Lung (tissue), 12 donors: ENCODE data around the gene CHRND. TPM values are rescaled to one million over a fixed set of nuclear protein-coding genes. Genes with fewer than 3 reads are reported as not detected.

Source experiments
- ATAC-seq: fragments of 200-7000 bp; cut with Tn5 transposase; one replicate; pipeline ENCODE4 v1.9.1; 2020; ENCODE audit warnings: moderate number of reproducible peaks; ENCODE audit not compliant: insufficient read depth, low FRiP score
- DNase-seq, 3 donors: peaks; one replicate each; pipeline ENCODE4 v3.0.0-alpha.2; 2013 to 2017
- H3K27ac ChIP-seq, 2 donors: one replicate each; pipeline ENCODE4 v1.5.1; 2013; ENCODE audit warnings: mild to moderate bottlenecking in 2 of 2, moderate library complexity in 2 of 2, control low read depth in 1 of 2, inconsistent platforms in 1 of 2, low read depth in 1 of 2, low read length in 1 of 2
- H3K27me3 ChIP-seq, 3 donors: one replicate each; pipeline ENCODE4 v1.5.1; 2013; ENCODE audit warnings: low read length in 2 of 3; ENCODE audit not compliant: control insufficient read depth in 3 of 3, insufficient read depth in 3 of 3
- H3K36me3 ChIP-seq, 4 donors: one replicate each; pipeline ENCODE4 v1.5.1; 2013; ENCODE audit warnings: low read length in 4 of 4, mild to moderate bottlenecking in 1 of 4, moderate library complexity in 1 of 4; ENCODE audit not compliant: control insufficient read depth in 4 of 4, insufficient read depth in 4 of 4
- H3K4me1 ChIP-seq, 5 donors: one replicate each; pipeline ENCODE4 v1.5.1; 2013; ENCODE audit warnings: low read length in 5 of 5, mild to moderate bottlenecking in 2 of 5, moderate library complexity in 1 of 5; ENCODE audit not compliant: control insufficient read depth in 5 of 5, insufficient read depth in 5 of 5
- H3K4me3 ChIP-seq: one replicate; pipeline ENCODE4 v1.5.1; 2013; ENCODE audit warnings: mild to moderate bottlenecking, control low read depth, moderate library complexity
- H3K9ac ChIP-seq, 2 donors: one replicate each; pipeline ENCODE4 v1.5.1; 2013; ENCODE audit warnings: low read length in 2 of 2, control low read depth in 1 of 2; ENCODE audit not compliant: insufficient read depth in 1 of 2
- H3K9me3 ChIP-seq, 4 donors: one replicate each; pipeline ENCODE4 v1.5.1; 2013; ENCODE audit warnings: low read length in 3 of 4, mild to moderate bottlenecking in 1 of 4, moderate library complexity in 1 of 4; ENCODE audit not compliant: control insufficient read depth in 4 of 4, insufficient read depth in 3 of 4
- WGBS, 2 donors: extraction: QIAGEN DNeasy Blood & Tissue Kit; methylation state at CpG; one replicate each; pipeline ENCODE4 v1.1.7; 2013; 5-methylcytosine and 5-hydroxymethylcytosine counted together
- polyA plus RNA-seq, 2 donors: library from polyadenylated mRNA; stranded (reverse); fragments of 200-250 nt; gene quantifications; one replicate each; pipeline ENCODE4 v1.2.1, GENCODE V29; 2013
- total RNA-seq, 2 donors: library from RNA; depleted of rRNA in 1 of 2; stranded (reverse); fragments of >200 nt in 1 of 2; gene quantifications; one replicate each; pipeline ENCODE4 v1.2.1, GENCODE V29; 2014 to 2021
- TF ChIP-seq, protein P1 (sequence below): IDR thresholded peaks from 2 replicates; pipeline ENCODE4 v1.5.1; 2012; ENCODE audit warnings: mild to moderate bottlenecking; ENCODE audit errors: control extremely low read depth, extremely low read depth
- donor health status: control.
- donor health status: control.
- donor health status: Bipolar disorder and iron deficiency.
- donor health status: healthy.
- donor health status: DM: yes; HTN: yes; CAD: no.

The CHRND gene
- total and polyA plus RNA-seq, 4 donors: not detected

DNA sequence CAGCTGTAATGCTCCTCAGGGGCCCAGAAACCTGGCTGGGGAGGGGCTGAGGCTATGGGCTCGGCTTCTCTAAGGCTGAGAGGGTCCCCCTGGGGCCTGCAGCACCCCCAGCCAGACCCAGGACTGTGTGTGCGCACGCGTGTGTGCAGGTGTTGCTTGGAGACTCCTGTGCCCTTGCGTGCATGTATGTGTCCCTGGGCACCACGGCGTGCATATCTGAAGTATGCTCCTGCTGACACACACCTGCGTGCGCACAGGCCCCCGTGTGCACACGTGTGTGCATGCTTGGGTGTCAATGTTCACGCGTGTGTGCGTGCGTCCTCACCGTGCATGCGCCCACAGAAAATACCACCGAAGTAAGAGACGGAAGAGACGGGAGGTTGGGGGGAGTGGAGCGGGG lies 23.4 kb upstream of the CHRND start:
- H3K27me3 ChIP-seq: peaks cover 0 to 40% (median 26%) of the 10 kb centered on the region in 3 donors
- H3K4me3 ChIP-seq: no peak overlapping the region
- DNase-seq: no peak
- H3K4me1 ChIP-seq: peaks cover 0 to 8% (median 0%) of the 10 kb centered on the region in 5 donors
- TF ChIP-seq, protein P1, sequence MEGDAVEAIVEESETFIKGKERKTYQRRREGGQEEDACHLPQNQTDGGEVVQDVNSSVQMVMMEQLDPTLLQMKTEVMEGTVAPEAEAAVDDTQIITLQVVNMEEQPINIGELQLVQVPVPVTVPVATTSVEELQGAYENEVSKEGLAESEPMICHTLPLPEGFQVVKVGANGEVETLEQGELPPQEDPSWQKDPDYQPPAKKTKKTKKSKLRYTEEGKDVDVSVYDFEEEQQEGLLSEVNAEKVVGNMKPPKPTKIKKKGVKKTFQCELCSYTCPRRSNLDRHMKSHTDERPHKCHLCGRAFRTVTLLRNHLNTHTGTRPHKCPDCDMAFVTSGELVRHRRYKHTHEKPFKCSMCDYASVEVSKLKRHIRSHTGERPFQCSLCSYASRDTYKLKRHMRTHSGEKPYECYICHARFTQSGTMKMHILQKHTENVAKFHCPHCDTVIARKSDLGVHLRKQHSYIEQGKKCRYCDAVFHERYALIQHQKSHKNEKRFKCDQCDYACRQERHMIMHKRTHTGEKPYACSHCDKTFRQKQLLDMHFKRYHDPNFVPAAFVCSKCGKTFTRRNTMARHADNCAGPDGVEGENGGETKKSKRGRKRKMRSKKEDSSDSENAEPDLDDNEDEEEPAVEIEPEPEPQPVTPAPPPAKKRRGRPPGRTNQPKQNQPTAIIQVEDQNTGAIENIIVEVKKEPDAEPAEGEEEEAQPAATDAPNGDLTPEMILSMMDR: no peak
- H3K36me3 ChIP-seq: no peaks in the 10 kb centered on the region
- 12 to 15% methylated on average over 20 of the region's 21 CpGs for WGBS, 2 donors
- H3K9ac ChIP-seq: no peak overlapping the region
- H3K9me3 ChIP-seq: peaks cover 0 to 4% (median 0%) of the 10 kb centered on the region in 4 donors
- H3K27ac ChIP-seq: no peak overlapping the region
- no peak for ATAC-seq

DNA sequence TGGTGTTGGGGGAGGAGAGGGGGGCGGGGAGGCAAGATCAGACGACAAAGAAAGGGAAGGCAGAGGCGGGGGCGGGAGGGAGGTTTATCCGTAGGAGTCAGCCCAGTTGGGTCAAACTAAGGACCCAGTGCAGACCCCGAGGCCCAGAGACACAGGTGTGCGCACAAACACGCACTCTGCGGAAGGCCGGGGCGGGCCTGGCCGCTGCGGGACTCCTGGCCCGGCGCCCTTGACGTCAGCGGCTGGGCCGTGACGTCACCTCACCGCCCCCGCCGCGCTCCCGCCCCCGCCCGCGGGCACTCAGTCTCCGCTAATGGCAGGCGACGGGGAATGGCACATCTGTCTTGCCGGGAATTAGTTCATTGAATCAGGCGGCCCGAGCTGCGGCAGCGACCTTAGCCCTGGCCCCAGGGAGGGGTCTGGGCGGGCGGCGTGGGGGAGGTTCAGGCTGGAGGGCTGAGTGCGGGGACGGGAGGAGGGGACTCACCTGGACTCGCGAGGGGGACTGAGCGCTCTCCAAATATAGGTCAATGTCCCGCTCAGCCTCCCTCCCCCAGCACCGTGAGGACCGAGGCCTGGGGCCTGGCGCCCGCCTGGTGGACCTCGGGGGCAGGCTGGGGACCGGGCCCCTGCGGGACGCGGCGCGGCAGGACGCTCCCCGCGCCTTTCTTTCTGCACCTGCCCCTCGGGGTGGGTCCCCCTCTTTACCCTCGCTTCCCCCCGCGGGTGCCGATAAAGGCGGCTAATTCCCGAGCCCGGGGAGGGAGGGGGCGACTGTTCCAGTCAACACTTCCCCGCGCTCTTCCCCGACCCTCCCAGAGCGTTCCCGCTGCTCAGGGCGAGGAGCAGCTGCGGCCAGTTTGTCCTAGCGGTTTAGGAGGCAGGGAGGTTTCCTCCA lies 22.8 kb upstream of the CHRND start:
- H3K4me3 ChIP-seq: no peak overlapping the region
- H3K36me3 ChIP-seq: no peaks in the 10 kb centered on the region
- H3K4me1 ChIP-seq: peaks cover 0 to 8% (median 0%) of the 10 kb centered on the region in 5 donors
- peaks cover 0 to 4% (median 0%) of the 10 kb centered on the region in 4 donors for H3K9me3 ChIP-seq
- ATAC-seq (no peak), DNase-seq (peak in 1 of 3 donors; percentile 31)
- 1% methylated on average over 50 to 74 of the region's 75 CpGs for WGBS, 2 donors
- TF ChIP-seq, protein P1: no peak
- H3K9ac ChIP-seq: no peak overlapping the region
- H3K27ac ChIP-seq: no peak overlapping the region
- H3K27me3 ChIP-seq: peaks cover 0 to 42% (median 26%) of the 10 kb centered on the region in 3 donors

DNA sequence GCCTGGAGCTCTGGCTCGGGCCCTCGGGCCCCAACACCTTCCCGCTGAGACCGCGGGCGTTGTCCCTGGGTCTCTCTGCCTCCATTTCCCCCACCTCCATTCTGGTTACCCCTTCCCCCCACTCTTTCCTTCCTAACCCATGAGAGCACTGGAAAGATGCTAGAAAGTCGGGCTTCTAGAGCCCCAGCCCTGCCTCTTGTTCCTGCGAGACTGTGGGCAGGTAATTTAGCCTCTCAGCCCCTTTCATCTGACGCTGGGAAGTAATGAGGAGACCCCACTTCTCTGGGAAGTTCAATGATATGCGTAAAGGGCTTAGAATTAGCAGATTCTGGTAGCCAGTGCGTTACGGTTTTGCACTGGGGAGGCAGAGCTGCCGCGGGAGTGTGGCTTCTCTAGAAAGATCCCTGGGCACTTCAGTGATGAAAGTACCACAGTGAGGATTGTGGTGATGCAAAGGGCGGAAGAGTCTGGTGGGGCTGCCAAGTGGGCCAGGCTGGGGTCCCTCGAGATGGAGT lies 22.1 kb upstream of the CHRND start:
- WGBS, 2 donors: 20 to 21% methylated on average over 16 of the region's 16 CpGs
- H3K27me3 ChIP-seq: peaks cover 0 to 40% (median 24%) of the 10 kb centered on the region in 3 donors

More for the DNA sequence above, 22.1 kb upstream of the CHRND start:
- TF ChIP-seq, protein P1: no peak
- ATAC-seq: no peak
- no peak for DNase-seq
- no peak overlapping the region for H3K27ac ChIP-seq
- no peak overlapping the region for H3K9ac ChIP-seq
- H3K36me3 ChIP-seq: no peaks in the 10 kb centered on the region
- peaks cover 0 to 8% (median 0%) of the 10 kb centered on the region in 5 donors for H3K4me1 ChIP-seq
- no peak overlapping the region for H3K4me3 ChIP-seq
- H3K9me3 ChIP-seq: peaks cover 0 to 4% (median 0%) of the 10 kb centered on the region in 4 donors
